Lower leg skin (tissue), 3 donors: Measurements from ENCODE around the gene TRAPPC3.

Experiments
- CTCF ChIP-seq, 3 donors: fragments of 450-650 bp; IDR thresholded peaks; one replicate each; pipeline ENCODE4 v1.5.1; 2016; ENCODE audit warnings: antibody characterized with exemption in 3 of 3, mild to moderate bottlenecking in 3 of 3, moderate library complexity in 2 of 3
- POLR2A ChIP-seq, 2 donors: fragments of 450-650 bp; IDR thresholded peaks; one replicate each; pipeline ENCODE4 v1.6.1; 2016 to 2017; ENCODE audit warnings: antibody characterized with exemption in 2 of 2, mild to moderate bottlenecking in 1 of 2, moderate library complexity in 1 of 2

- TF ChIP-seq CTCF (IDR thresholded peaks at IDR 0.05) = no peak
- TF ChIP-seq POLR2A (IDR thresholded peaks at IDR 0.05) = no peak
These were observed 12.6 kb upstream of the TRAPPC3 start for GRCh38 chr1:36161641-36162531.
